Muscle layer of duodenum (tissue), 2 donors: ENCODE results near the gene POTED.
"Not testable (repeated sequence)": the region's sequence is repeated elsewhere in the genome, so short reads cannot be mapped to it uniquely, and the experiment has no call there.

Experiments
- H3K27ac ChIP-seq: one replicate; pipeline ENCODE4 v1.7.0; 2013; ENCODE audit warnings: mild to moderate bottlenecking, low read length
- H3K27me3 ChIP-seq: one replicate; pipeline ENCODE4 v1.7.0; 2013; ENCODE audit warnings: low read depth, mild to moderate bottlenecking, control low read depth, low read length
- H3K36me3 ChIP-seq, 2 donors: one replicate each; pipeline ENCODE4 v1.7.0; 2013; ENCODE audit warnings: low read length in 2 of 2, control low read depth in 1 of 2, mild to moderate bottlenecking in 1 of 2; ENCODE audit not compliant: insufficient read depth in 2 of 2, control insufficient read depth in 1 of 2
- H3K4me1 ChIP-seq, 2 donors: one replicate each; pipeline ENCODE4 v1.7.0; 2013; ENCODE audit warnings: low read length in 2 of 2, mild to moderate bottlenecking in 2 of 2, control low read depth in 1 of 2, moderate library complexity in 1 of 2; ENCODE audit not compliant: insufficient read depth in 2 of 2, control insufficient read depth in 1 of 2
- H3K4me3 ChIP-seq, 2 donors: one replicate each; pipeline ENCODE4 v1.7.0; 2013; ENCODE audit warnings: low read length in 2 of 2, low read depth in 1 of 2, mild to moderate bottlenecking in 1 of 2
- H3K9me3 ChIP-seq, 2 donors: one replicate each; pipeline ENCODE4 v1.7.0; 2013; ENCODE audit warnings: low read length in 2 of 2, control low read depth in 1 of 2, mild to moderate bottlenecking in 1 of 2; ENCODE audit not compliant: control insufficient read depth in 1 of 2
- donor health status: healthy.

Gene POTED

DNA sequence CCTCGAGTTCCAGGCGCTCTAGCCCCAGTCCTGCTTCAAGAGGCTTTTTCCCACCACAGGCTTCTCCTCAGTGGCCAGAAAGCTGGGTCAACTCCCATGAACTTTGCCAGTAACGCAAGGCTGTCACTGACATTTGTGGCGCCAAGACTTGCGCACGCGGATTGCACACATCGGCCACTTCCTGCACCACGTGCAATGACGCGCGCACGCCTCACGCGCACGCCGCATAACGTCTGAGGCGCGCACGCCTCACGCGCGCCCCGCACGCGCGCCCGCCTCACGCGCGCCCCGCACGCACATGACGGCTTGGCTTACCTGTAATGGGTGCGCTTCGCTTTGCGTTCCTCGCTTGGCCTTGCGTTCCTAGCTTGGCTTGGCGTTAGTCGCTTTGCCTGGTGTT, at the start of gene POTED:
Gene POTED, plus strand, starts transcription at position 301 of the 400 bp plus-strand sequence. CDS start 452 bp downstream, outside the sequence.
- not testable (repeated sequence) for H3K9me3 ChIP-seq, H3K27me3 ChIP-seq, H3K4me3 ChIP-seq, H3K4me1 ChIP-seq, H3K36me3 ChIP-seq, H3K27ac ChIP-seq

DNA sequence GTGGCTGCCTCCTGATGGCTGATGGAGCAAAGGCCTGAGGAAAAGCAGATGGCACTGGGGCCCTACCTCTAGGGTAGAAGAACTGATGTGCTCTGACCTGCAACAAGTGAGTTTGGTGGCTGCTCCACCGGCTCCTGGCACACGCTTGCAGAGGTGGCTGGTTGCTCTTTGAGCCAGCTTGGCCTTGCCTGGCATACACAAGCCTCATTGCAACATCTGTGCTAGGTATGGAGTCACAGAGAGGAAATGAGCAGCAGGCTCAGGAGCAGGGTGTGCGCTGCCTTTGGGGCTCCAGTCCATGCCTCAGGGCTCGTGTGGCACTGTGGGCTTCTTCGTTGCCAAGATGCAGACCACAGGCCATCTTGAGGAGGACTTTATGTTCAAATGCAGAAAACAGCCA, 40.5 kb downstream of the POTED start:
- not testable (repeated sequence) for H3K36me3 ChIP-seq, H3K27ac ChIP-seq, H3K4me1 ChIP-seq, H3K9me3 ChIP-seq, H3K27me3 ChIP-seq, H3K4me3 ChIP-seq

DNA sequence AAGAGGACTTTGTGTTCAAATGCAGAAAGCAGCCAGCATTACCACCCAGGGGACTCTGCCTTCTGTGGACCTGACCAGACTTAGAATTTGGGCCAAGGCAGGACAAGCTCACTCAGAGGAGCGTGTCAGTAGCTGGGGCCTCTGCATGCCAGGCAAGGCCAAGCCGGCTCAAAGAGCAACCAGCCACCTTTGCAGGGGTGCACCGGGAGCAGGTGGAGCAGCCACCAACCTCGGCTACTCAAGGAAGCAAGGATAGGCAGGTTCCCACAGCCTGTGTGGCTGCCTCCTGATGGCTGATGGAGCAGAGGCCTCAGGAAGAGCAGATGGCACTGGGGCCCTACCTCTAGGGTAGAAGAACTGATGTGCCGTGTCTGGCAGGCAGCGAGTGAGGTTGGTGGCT, 42.2 kb downstream of the POTED start:
- not testable (repeated sequence) for H3K27ac ChIP-seq, H3K4me3 ChIP-seq, H3K9me3 ChIP-seq, H3K4me1 ChIP-seq, H3K27me3 ChIP-seq, H3K36me3 ChIP-seq
